Measurements from ENCODE around the gene USP4.
"Not testable (repeated sequence)": the region's sequence is repeated elsewhere in the genome, so short reads cannot be mapped to it uniquely, and the experiment has no call there.

The USP4 gene

GRCh38 chr3:49349348-49350114 is 9.7 kb upstream of the USP4 start:
- no peak overlapping the region for H3K4me3 ChIP-seq (ENCODE audit: low read depth, low read length, poor library complexity, severe bottlenecking)
- no peak overlapping the region for H3K4me2 ChIP-seq (ENCODE audit: low read length)
- H3K36me3 ChIP-seq (ENCODE audit: insufficient read depth, low read length): no peaks in the 10 kb centered on the region
- no peak overlapping the region for H3K9ac ChIP-seq (ENCODE audit: low read length)
- no peaks in the 10 kb centered on the region for H3K9me3 ChIP-seq (ENCODE audit: low read length)
- TF ChIP-seq EZH2 (IDR thresholded peaks at IDR 0.05; ENCODE audit: borderline replicate concordance, low read length) (no peak), CTCF (IDR thresholded peaks at IDR 0.05; ENCODE audit: low read length) (no peak)
- H4K20me1 ChIP-seq (ENCODE audit: insufficient read depth, low read length): no peaks in the 10 kb centered on the region
- no peaks in the 10 kb centered on the region for H3K79me2 ChIP-seq (ENCODE audit: insufficient read depth, low read length)
- H3K27me3 ChIP-seq (ENCODE audit: insufficient read depth, low read length): no peaks in the 10 kb centered on the region
- H3K4me1 ChIP-seq (ENCODE audit: insufficient read depth, low read length, severe bottlenecking): peaks cover 29% of the 10 kb centered on the region
- no peak overlapping the region for H2AFZ ChIP-seq (ENCODE audit: low read length)
- H3F3A ChIP-seq (ENCODE audit: insufficient read depth, low read length): 0 out of 2 replicates have a peak, but pooled peaks cover 7% of the 10 kb centered on the region
- H3K9me2 ChIP-seq (ENCODE audit: low read depth, low read length): no peaks in the 10 kb centered on the region
- H3K27ac ChIP-seq (ENCODE audit: low read depth, low read length, poor library complexity, severe bottlenecking): peak overlapping the region; percentile 21

GRCh38 chr3:49348361-49348760 is 8.5 kb upstream of the USP4 start:
- H3K27ac ChIP-seq (ENCODE audit: low read depth, low read length, poor library complexity, severe bottlenecking); H3K4me2 ChIP-seq (ENCODE audit: low read length); H3K9ac ChIP-seq (ENCODE audit: low read length); H3K79me2 ChIP-seq (ENCODE audit: insufficient read depth, low read length); H3F3A ChIP-seq (ENCODE audit: insufficient read depth, low read length); H3K9me3 ChIP-seq (ENCODE audit: low read length); H2AFZ ChIP-seq (ENCODE audit: low read length); H3K4me3 ChIP-seq (ENCODE audit: low read depth, low read length, poor library complexity, severe bottlenecking); H4K20me1 ChIP-seq (ENCODE audit: insufficient read depth, low read length); H3K9me2 ChIP-seq (ENCODE audit: low read depth, low read length); H3K36me3 ChIP-seq (ENCODE audit: insufficient read depth, low read length); H3K27me3 ChIP-seq (ENCODE audit: insufficient read depth, low read length): not testable (repeated sequence)
- H3K4me1 ChIP-seq (ENCODE audit: insufficient read depth, low read length, severe bottlenecking): peaks cover 35% of the 10 kb centered on the region

- Histone ChIP-seq H4K20me1 (ENCODE audit: insufficient read depth, low read length) (no peaks in the 10 kb centered on the region), H2AFZ (ENCODE audit: low read length) (no peak overlapping the region), H3K4me2 (ENCODE audit: low read length) (no peak overlapping the region), H3K27ac (ENCODE audit: low read depth, low read length, poor library complexity, severe bottlenecking) (peak overlapping the region; percentile 41), H3F3A (ENCODE audit: insufficient read depth, low read length) (0 out of 2 replicates have a peak, but pooled peaks cover 7% of the 10 kb centered on the region), H3K9me2 (ENCODE audit: low read depth, low read length) (no peaks in the 10 kb centered on the region), H3K9ac (ENCODE audit: low read length) (no peak overlapping the region), H3K79me2 (ENCODE audit: insufficient read depth, low read length) (no peaks in the 10 kb centered on the region), H3K27me3 (ENCODE audit: insufficient read depth, low read length) (no peaks in the 10 kb centered on the region), H3K36me3 (ENCODE audit: insufficient read depth, low read length) (no peaks in the 10 kb centered on the region), H3K9me3 (ENCODE audit: low read length) (no peaks in the 10 kb centered on the region), H3K4me1 (ENCODE audit: insufficient read depth, low read length, severe bottlenecking) (peaks cover 40% of the 10 kb centered on the region), H3K4me3 (ENCODE audit: low read depth, low read length, poor library complexity, severe bottlenecking) (no peak overlapping the region)
- TF ChIP-seq EZH2 (IDR thresholded peaks at IDR 0.05; ENCODE audit: borderline replicate concordance, low read length) (no peak), CTCF (IDR thresholded peaks at IDR 0.05; ENCODE audit: low read length) (no peak)
Measured at GRCh38 chr3:49346797-49347251, 7.0 kb upstream of the USP4 start.

GRCh38 chr3:49343163-49343562 is 3.3 kb upstream of the USP4 start:
- Histone ChIP-seq H3K9ac (ENCODE audit: low read length) (no peak overlapping the region), H3K4me3 (ENCODE audit: low read depth, low read length, poor library complexity, severe bottlenecking) (no peak overlapping the region), H3K4me1 (ENCODE audit: insufficient read depth, low read length, severe bottlenecking) (peaks cover 57% of the 10 kb centered on the region), H2AFZ (ENCODE audit: low read length) (no peak overlapping the region), H3K27ac (ENCODE audit: low read depth, low read length, poor library complexity, severe bottlenecking) (peak overlapping the region; percentile 99), H3K9me2 (ENCODE audit: low read depth, low read length) (no peaks in the 10 kb centered on the region), H3K36me3 (ENCODE audit: insufficient read depth, low read length) (no peaks in the 10 kb centered on the region), H3K9me3 (ENCODE audit: low read length) (no peaks in the 10 kb centered on the region), H4K20me1 (ENCODE audit: insufficient read depth, low read length) (no peaks in the 10 kb centered on the region), H3F3A (ENCODE audit: insufficient read depth, low read length) (peaks cover 11% of the 10 kb centered on the region; the same call in 1 of the 2 replicates), H3K4me2 (ENCODE audit: low read length) (no peak overlapping the region), H3K79me2 (ENCODE audit: insufficient read depth, low read length) (peaks cover 15% of the 10 kb centered on the region), H3K27me3 (ENCODE audit: insufficient read depth, low read length) (no peaks in the 10 kb centered on the region)
- no peak for TF ChIP-seq EZH2 (IDR thresholded peaks at IDR 0.05; ENCODE audit: borderline replicate concordance, low read length)
- TF ChIP-seq CTCF (IDR thresholded peaks at IDR 0.05; ENCODE audit: low read length): no peak
